Measurements from ENCODE around the gene FBXO46.

Gene FBXO46

GRCh38 chr19:45761714-45762113 is 31.0 kb upstream of the FBXO46 start:
- no peaks in the 10 kb centered on the region for H3F3A ChIP-seq (ENCODE audit: control insufficient read depth, insufficient read depth)
- H3K27ac ChIP-seq (ENCODE audit: low read depth, low read length) = no peak overlapping the region
- H3K36me3 ChIP-seq (ENCODE audit: control insufficient read depth, low read length) = no peaks in the 10 kb centered on the region
- no peaks in the 10 kb centered on the region for H4K20me1 ChIP-seq (ENCODE audit: control insufficient read depth, insufficient read depth, low read depth, low read length)
- H3K9me3 ChIP-seq (ENCODE audit: control insufficient read depth, insufficient read depth, low read length) = no peaks in the 10 kb centered on the region
- H3K79me2 ChIP-seq (ENCODE audit: control insufficient read depth, low read length) = no peaks in the 10 kb centered on the region
- no peaks in the 10 kb centered on the region for H3K4me1 ChIP-seq (ENCODE audit: control insufficient read depth, low read length)
- no peak overlapping the region for H3K4me3 ChIP-seq (ENCODE audit: low read length)
- H3K27me3 ChIP-seq (ENCODE audit: control insufficient read depth, low read length) = no peaks in the 10 kb centered on the region
- H3K9me2 ChIP-seq (replicated peaks; ENCODE audit: control insufficient read depth, low read length) = no peaks in the 10 kb centered on the region
- TF ChIP-seq CTCF (IDR thresholded peaks at IDR 0.05; ENCODE audit: low read depth, low read length, poor library complexity, severe bottlenecking) (no peak), EZH2phosphoT487 (IDR thresholded peaks at IDR 0.05; ENCODE audit: borderline replicate concordance, low read length) (no peak)
- no peak overlapping the region for H3K4me2 ChIP-seq (ENCODE audit: low read length)

DNA sequence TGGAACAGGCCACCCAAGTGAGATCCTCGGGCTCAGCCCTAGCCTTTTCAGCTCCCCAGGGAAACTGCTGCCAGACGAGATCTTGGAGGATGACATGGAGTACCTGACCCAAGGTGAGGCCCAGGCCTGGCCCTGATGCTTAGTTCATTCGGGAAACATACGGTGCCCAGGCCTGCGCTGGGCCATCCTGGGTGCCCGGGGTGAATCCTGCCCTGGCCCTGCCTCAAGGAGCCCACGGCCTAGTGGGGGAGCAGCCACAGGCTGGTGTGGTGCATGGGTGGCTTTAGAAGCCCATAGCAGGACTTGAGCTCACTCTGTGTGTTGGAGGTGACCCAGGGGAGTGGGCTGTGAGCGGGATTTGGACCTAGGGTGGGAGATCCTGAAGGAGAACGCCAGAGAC is 28.2 kb upstream of the FBXO46 start:
- no peaks in the 10 kb centered on the region; the same call in 1 of the 2 replicates for H3K27me3 ChIP-seq (ENCODE audit: control insufficient read depth, low read length)
- H3K36me3 ChIP-seq (ENCODE audit: control insufficient read depth, low read length) = no peaks in the 10 kb centered on the region
- H4K20me1 ChIP-seq (ENCODE audit: control insufficient read depth, insufficient read depth, low read depth, low read length) = no peaks in the 10 kb centered on the region
- no peaks in the 10 kb centered on the region for H3K4me1 ChIP-seq (ENCODE audit: control insufficient read depth, low read length)
- H3K4me3 ChIP-seq (ENCODE audit: low read length) = no peak overlapping the region
- H3K9me3 ChIP-seq (ENCODE audit: control insufficient read depth, insufficient read depth, low read length) = no peaks in the 10 kb centered on the region
- H3F3A ChIP-seq (ENCODE audit: control insufficient read depth, insufficient read depth) = no peaks in the 10 kb centered on the region
- no peak for TF ChIP-seq CTCF (IDR thresholded peaks at IDR 0.05; ENCODE audit: low read depth, low read length, poor library complexity, severe bottlenecking)
- no peak for TF ChIP-seq EZH2phosphoT487 (IDR thresholded peaks at IDR 0.05; ENCODE audit: borderline replicate concordance, low read length)
- H3K79me2 ChIP-seq (ENCODE audit: control insufficient read depth, low read length) = no peaks in the 10 kb centered on the region
- H3K4me2 ChIP-seq (ENCODE audit: low read length) = no peak overlapping the region
- H3K27ac ChIP-seq (ENCODE audit: low read depth, low read length) = no peak overlapping the region
- no peaks in the 10 kb centered on the region for H3K9me2 ChIP-seq (replicated peaks; ENCODE audit: control insufficient read depth, low read length)

- Histone ChIP-seq H3F3A (ENCODE audit: control insufficient read depth, insufficient read depth) (no peaks in the 10 kb centered on the region), H3K9me3 (ENCODE audit: control insufficient read depth, insufficient read depth, low read length) (no peaks in the 10 kb centered on the region), H3K36me3 (ENCODE audit: control insufficient read depth, low read length) (no peaks in the 10 kb centered on the region), H3K27me3 (ENCODE audit: control insufficient read depth, low read length) (no peaks in the 10 kb centered on the region; the same call in 1 of the 2 replicates), H4K20me1 (ENCODE audit: control insufficient read depth, insufficient read depth, low read depth, low read length) (no peaks in the 10 kb centered on the region), H3K4me3 (ENCODE audit: low read length) (no peak overlapping the region), H3K79me2 (ENCODE audit: control insufficient read depth, low read length) (no peaks in the 10 kb centered on the region), H3K4me1 (ENCODE audit: control insufficient read depth, low read length) (no peaks in the 10 kb centered on the region), H3K27ac (ENCODE audit: low read depth, low read length) (no peak overlapping the region), H3K9me2 (replicated peaks; ENCODE audit: control insufficient read depth, low read length) (no peaks in the 10 kb centered on the region), H3K4me2 (ENCODE audit: low read length) (no peak overlapping the region)
- TF ChIP-seq EZH2phosphoT487 (IDR thresholded peaks at IDR 0.05; ENCODE audit: borderline replicate concordance, low read length) (no peak), CTCF (IDR thresholded peaks at IDR 0.05; ENCODE audit: low read depth, low read length, poor library complexity, severe bottlenecking) (no peak)
Measured at GRCh38 chr19:45757695-45758094, 27.0 kb upstream of the FBXO46 start.

GRCh38 chr19:45754323-45754722 is 23.6 kb upstream of the FBXO46 start:
- Histone ChIP-seq H3K9me2 (replicated peaks; ENCODE audit: control insufficient read depth, low read length) (no peaks in the 10 kb centered on the region), H3K27ac (ENCODE audit: low read depth, low read length) (no peak overlapping the region), H3K79me2 (ENCODE audit: control insufficient read depth, low read length) (no peaks in the 10 kb centered on the region), H3K9me3 (ENCODE audit: control insufficient read depth, insufficient read depth, low read length) (no peaks in the 10 kb centered on the region), H3F3A (ENCODE audit: control insufficient read depth, insufficient read depth) (no peaks in the 10 kb centered on the region), H3K27me3 (ENCODE audit: control insufficient read depth, low read length) (no peaks in the 10 kb centered on the region; the same call in 1 of the 2 replicates), H3K4me3 (ENCODE audit: low read length) (no peak overlapping the region), H4K20me1 (ENCODE audit: control insufficient read depth, insufficient read depth, low read depth, low read length) (no peaks in the 10 kb centered on the region), H3K4me2 (ENCODE audit: low read length) (no peak overlapping the region), H3K4me1 (ENCODE audit: control insufficient read depth, low read length) (no peaks in the 10 kb centered on the region), H3K36me3 (ENCODE audit: control insufficient read depth, low read length) (no peaks in the 10 kb centered on the region)
- TF ChIP-seq EZH2phosphoT487 (IDR thresholded peaks at IDR 0.05; ENCODE audit: borderline replicate concordance, low read length) (no peak), CTCF (IDR thresholded peaks at IDR 0.05; ENCODE audit: low read depth, low read length, poor library complexity, severe bottlenecking) (no peak)
